Nephron progenitor cell (in vitro differentiated cells): ENCODE data around the gene DNMT3A.

Experiments
- DNase-seq: peaks from one replicate; pipeline ENCODE4 v3.0.0; 2021
- H3K27ac Mint-ChIP-seq: 2 replicates; pipeline ENCODE4 v1.8.0; 2021; ENCODE audit warnings: mild to moderate bottlenecking, moderate library complexity, mixed read lengths
- H3K27me3 Mint-ChIP-seq: 2 replicates; pipeline ENCODE4 v1.8.0; 2021; ENCODE audit warnings: mild to moderate bottlenecking, low read depth, mixed read lengths; ENCODE audit not compliant: poor library complexity
- H3K36me3 Mint-ChIP-seq: 2 replicates; pipeline ENCODE4 v1.8.0; 2021; ENCODE audit warnings: low read depth, mixed read lengths
- H3K4me1 Mint-ChIP-seq: 2 replicates; pipeline ENCODE4 v1.8.0; 2021; ENCODE audit warnings: mixed read lengths
- H3K4me3 Mint-ChIP-seq: 2 replicates; pipeline ENCODE4 v1.8.0; 2021; ENCODE audit warnings: mild to moderate bottlenecking, moderate library complexity, mixed read lengths
- H3K9me3 Mint-ChIP-seq: 2 replicates; pipeline ENCODE4 v1.8.0; 2021; ENCODE audit warnings: mild to moderate bottlenecking, moderate library complexity, mixed read lengths
- TF ChIP-seq, protein P1 (sequence below): fragments of 200-600 bp; sonication (generic); IDR thresholded peaks from 2 replicates; pipeline ENCODE4 v1.5.0; 2021; ENCODE audit warnings: antibody characterized with exemption

The DNMT3A gene

DNA sequence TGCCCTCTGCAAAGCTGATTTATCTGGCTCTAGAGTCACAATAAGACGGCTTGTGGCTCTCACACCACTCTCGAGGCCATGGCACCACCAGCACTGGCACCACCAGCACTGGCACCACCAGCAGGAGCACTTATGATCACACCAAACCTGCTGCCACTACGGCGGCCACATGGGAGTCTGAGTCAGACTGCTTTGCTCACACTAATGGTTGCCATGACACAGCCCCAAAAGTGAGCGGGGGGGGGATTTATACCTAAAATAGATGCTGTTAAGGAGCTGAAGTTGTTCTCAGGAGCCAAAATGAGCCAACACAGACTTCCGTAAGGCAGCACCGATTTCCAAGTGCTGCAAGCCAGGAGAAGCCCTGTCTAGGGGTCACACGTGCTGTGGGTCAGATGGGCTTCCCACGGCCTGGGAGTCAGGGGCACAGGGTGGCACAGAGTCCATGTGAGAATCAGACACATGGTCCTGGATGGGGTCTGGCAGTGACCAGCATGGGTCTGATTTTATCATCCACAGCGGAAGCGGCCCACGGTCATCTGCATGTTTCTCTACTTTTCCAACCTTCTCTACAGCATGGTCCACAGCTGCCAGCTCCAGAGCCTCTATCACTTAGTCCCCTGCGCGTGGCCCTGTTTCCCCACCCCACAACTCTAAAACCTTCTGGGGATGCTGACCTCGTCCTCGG is 16.7 kb downstream of the DNMT3A start:
- no peak overlapping the region for H3K4me3 Mint-ChIP-seq
- H3K36me3 Mint-ChIP-seq = peaks cover 34% of the 10 kb centered on the region
- H3K27me3 Mint-ChIP-seq = peaks cover 14% of the 10 kb centered on the region
- TF ChIP-seq, protein P1, sequence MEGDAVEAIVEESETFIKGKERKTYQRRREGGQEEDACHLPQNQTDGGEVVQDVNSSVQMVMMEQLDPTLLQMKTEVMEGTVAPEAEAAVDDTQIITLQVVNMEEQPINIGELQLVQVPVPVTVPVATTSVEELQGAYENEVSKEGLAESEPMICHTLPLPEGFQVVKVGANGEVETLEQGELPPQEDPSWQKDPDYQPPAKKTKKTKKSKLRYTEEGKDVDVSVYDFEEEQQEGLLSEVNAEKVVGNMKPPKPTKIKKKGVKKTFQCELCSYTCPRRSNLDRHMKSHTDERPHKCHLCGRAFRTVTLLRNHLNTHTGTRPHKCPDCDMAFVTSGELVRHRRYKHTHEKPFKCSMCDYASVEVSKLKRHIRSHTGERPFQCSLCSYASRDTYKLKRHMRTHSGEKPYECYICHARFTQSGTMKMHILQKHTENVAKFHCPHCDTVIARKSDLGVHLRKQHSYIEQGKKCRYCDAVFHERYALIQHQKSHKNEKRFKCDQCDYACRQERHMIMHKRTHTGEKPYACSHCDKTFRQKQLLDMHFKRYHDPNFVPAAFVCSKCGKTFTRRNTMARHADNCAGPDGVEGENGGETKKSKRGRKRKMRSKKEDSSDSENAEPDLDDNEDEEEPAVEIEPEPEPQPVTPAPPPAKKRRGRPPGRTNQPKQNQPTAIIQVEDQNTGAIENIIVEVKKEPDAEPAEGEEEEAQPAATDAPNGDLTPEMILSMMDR = no peak
- peaks cover 35% of the 10 kb centered on the region for H3K9me3 Mint-ChIP-seq
- H3K4me1 Mint-ChIP-seq = peaks cover 60% of the 10 kb centered on the region
- DNase-seq = no peak
- no peak overlapping the region for H3K27ac Mint-ChIP-seq

- no peak for DNase-seq
- Mint-ChIP-seq H3K9me3 (peaks cover 35% of the 10 kb centered on the region), H3K27ac (no peak overlapping the region), H3K36me3 (peaks cover 34% of the 10 kb centered on the region), H3K4me3 (no peak overlapping the region), H3K4me1 (peaks cover 52% of the 10 kb centered on the region), H3K27me3 (peaks cover 14% of the 10 kb centered on the region)
- TF ChIP-seq, protein P1 = no peak
Observed at GRCh38 chr2:25324251-25324650, 17.5 kb downstream of the DNMT3A start.

DNA sequence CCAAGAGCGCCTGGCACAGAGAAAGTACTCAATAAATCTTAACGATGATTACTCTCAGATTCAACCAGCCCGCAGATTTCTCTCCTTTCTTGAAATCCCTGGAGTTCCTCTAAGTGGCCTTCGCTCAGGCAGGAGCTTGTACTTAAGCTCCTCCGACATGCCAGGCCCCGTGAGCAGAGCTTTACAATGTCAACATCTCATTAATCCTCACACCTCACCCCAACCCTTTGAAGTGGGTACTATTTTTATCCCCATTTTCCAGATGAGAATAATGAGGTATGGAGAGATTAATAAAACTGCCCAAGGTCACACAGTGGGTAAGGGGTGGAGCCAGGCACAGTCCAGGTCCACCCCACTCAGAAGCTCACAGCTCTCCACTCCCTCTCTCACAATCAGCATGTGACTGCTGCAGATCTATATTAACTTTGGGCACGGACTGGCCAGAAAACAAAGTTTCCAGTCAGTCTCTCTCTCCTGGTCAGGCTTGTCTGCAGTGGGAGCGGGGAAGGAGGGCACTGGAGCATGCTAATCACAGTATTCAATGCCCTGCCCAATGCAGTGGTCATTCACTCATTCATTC is 18.0 kb downstream of the DNMT3A start:
- TF ChIP-seq, protein P1 = no peak
- Mint-ChIP-seq H3K4me1 (peaks cover 46% of the 10 kb centered on the region), H3K27me3 (peaks cover 14% of the 10 kb centered on the region), H3K36me3 (peaks cover 34% of the 10 kb centered on the region), H3K4me3 (no peak overlapping the region), H3K27ac (no peak overlapping the region), H3K9me3 (peaks cover 35% of the 10 kb centered on the region)
- DNase-seq = no peak

- Mint-ChIP-seq H3K4me3 (no peak overlapping the region), H3K27ac (no peak overlapping the region), H3K4me1 (peaks cover 40% of the 10 kb centered on the region), H3K36me3 (peaks cover 30% of the 10 kb centered on the region), H3K9me3 (peaks cover 31% of the 10 kb centered on the region), H3K27me3 (peaks cover 14% of the 10 kb centered on the region)
- TF ChIP-seq, protein P1 = no peak
- DNase-seq = no peak
Observed at GRCh38 chr2:25323042-25323514, 18.6 kb downstream of the DNMT3A start.

DNA sequence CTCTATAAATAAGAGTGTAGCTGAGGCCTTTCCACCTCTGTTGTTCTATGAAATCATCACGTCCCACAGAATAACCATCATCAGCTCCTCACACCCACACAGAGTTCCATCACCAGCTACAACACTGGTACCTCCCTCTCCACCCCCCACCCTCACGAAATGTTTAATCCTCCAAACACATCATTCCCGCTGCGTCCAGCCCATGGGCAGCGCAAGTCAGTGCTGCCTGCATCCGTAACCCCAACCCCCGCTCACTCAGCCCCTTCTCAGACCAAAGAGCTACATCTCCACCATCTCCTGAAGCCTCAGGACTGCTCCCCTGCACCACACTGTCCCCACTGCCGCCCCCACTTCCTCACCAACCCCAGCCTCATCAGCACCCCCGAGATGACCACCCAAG is 19.4 kb downstream of the DNMT3A start:
- peaks cover 11% of the 10 kb centered on the region for H3K27me3 Mint-ChIP-seq
- H3K27ac Mint-ChIP-seq = no peak overlapping the region
- H3K9me3 Mint-ChIP-seq = peaks cover 24% of the 10 kb centered on the region
- TF ChIP-seq, protein P1 = no peak
- H3K36me3 Mint-ChIP-seq = peaks cover 23% of the 10 kb centered on the region
- H3K4me1 Mint-ChIP-seq = peaks cover 34% of the 10 kb centered on the region
- DNase-seq = no peak
- no peak overlapping the region for H3K4me3 Mint-ChIP-seq

GRCh38 chr2:25320077-25320476 is 21.6 kb downstream of the DNMT3A start:
- TF ChIP-seq, protein P1 = no peak
- no peak for DNase-seq
- Mint-ChIP-seq H3K36me3 (peaks cover 5% of the 10 kb centered on the region), H3K4me3 (no peak overlapping the region), H3K4me1 (peaks cover 52% of the 10 kb centered on the region), H3K27me3 (peaks cover 4% of the 10 kb centered on the region), H3K9me3 (peaks cover 5% of the 10 kb centered on the region), H3K27ac (no peak overlapping the region)
